ENCODE data around the gene TAS1R2.

GRCh38 chr1:18865176-18865575 lies 5.7 kb upstream of the TAS1R2 start:
- TF ChIP-seq CTCF (IDR thresholded peaks at IDR 0.05; ENCODE audit: insufficient read depth, low read length): no peak
- TF ChIP-seq POLR2AphosphoS5 (IDR thresholded peaks at IDR 0.05; ENCODE audit: low read depth): no peak
- no peak for TF ChIP-seq REST (IDR thresholded peaks at IDR 0.05; ENCODE audit: insufficient replicate concordance, low read depth)
- TF ChIP-seq SPI1 (IDR thresholded peaks at IDR 0.05; ENCODE audit: borderline replicate concordance, low read depth): no peak

Measured in HL-60 (cell line).